Right atrium auricular region (tissue), 2 donors: ENCODE results near the gene CXXC4. TPM values are rescaled to one million over a fixed set of nuclear protein-coding genes. Genes with fewer than 3 reads are reported as not detected.

Experiments
- DNase-seq: peaks from one replicate; pipeline ENCODE4 v3.0.0-alpha.2; 2019; ENCODE audit warnings: low spot score
- H3K27ac ChIP-seq, 2 donors: fragments of 200-600 bp; sonication (generic); 1 replicate in 1 of 2; 2 replicates in 1 of 2; pipeline ENCODE4 v1.5.1; 2016 to 2019
- H3K27me3 ChIP-seq, 2 donors: fragments of 200-600 bp; sonication (generic); one replicate each; pipeline versions ENCODE4 v1.5.1 to v1.6.0; 2017 to 2019
- H3K36me3 ChIP-seq: fragments of 200-600 bp; sonication (generic); one replicate; pipeline ENCODE4 v1.5.1; 2016
- H3K4me1 ChIP-seq, 2 donors: fragments of 200-600 bp; sonication (generic); one replicate each; pipeline versions ENCODE4 v1.5.1 to v1.6.0; 2017 to 2019
- H3K4me3 ChIP-seq, 2 donors: fragments of 200-600 bp; sonication (generic); 1 replicate in 1 of 2; 2 replicates in 1 of 2; pipeline ENCODE4 v1.5.1; 2017 to 2019; ENCODE audit warnings: mild to moderate bottlenecking in 1 of 2, moderate library complexity in 1 of 2
- H3K9me3 ChIP-seq, 2 donors: fragments of 200-600 bp; sonication (generic); one replicate each; pipeline ENCODE4 v1.5.1; 2019
- CTCF ChIP-seq, 2 donors: fragments of 200-600 bp; sonication (generic); IDR thresholded peaks; one replicate each; pipeline ENCODE4 v1.5.1; 2019; ENCODE audit warnings: antibody characterized with exemption in 2 of 2
- total RNA-seq, 2 donors: library from RNA; depleted of rRNA; stranded (reverse); fragments of >200 nt; gene quantifications; one replicate each; pipeline ENCODE4 v1.1.0, GENCODE V29; 2016

The CXXC4 gene
- total RNA-seq, 2 donors from 2014 or later = 3.1 to 4.1 TPM

- Histone ChIP-seq H3K27ac (no peak overlapping the region), H3K36me3 (no peaks in the 10 kb centered on the region), H3K27me3 (no peaks in the 10 kb centered on the region), H3K9me3 (no peaks in the 10 kb centered on the region), H3K4me3 (no peak overlapping the region), H3K4me1 (no peaks in the 10 kb centered on the region)
- DNase-seq = no peak
- TF ChIP-seq CTCF (IDR thresholded peaks at IDR 0.05) = no peak
These were observed 29.1 kb downstream of the CXXC4 start for GRCh38 chr4:104465619-104466018.

GRCh38 chr4:104465201-104465600 is 29.5 kb downstream of the CXXC4 start:
- DNase-seq = no peak

GRCh38 chr4:104462641-104463040 is 32.1 kb downstream of the CXXC4 start:
- no peak for TF ChIP-seq CTCF (IDR thresholded peaks at IDR 0.05)
- DNase-seq = no peak

More at GRCh38 chr4:104465201-104465600, 29.5 kb downstream of the CXXC4 start:
- Histone ChIP-seq H3K36me3 (no peaks in the 10 kb centered on the region), H3K4me1 (no peaks in the 10 kb centered on the region), H3K4me3 (no peak overlapping the region), H3K27ac (no peak overlapping the region), H3K27me3 (no peaks in the 10 kb centered on the region), H3K9me3 (no peaks in the 10 kb centered on the region)
- TF ChIP-seq CTCF (IDR thresholded peaks at IDR 0.05) = no peak

GRCh38 chr4:104457308-104457981 is 37.2 kb downstream of the CXXC4 start:
- DNase-seq = no peak
- Histone ChIP-seq H3K27me3 (no peaks in the 10 kb centered on the region), H3K9me3 (no peaks in the 10 kb centered on the region), H3K36me3 (no peaks in the 10 kb centered on the region), H3K4me3 (no peak overlapping the region), H3K27ac (no peak overlapping the region), H3K4me1 (no peaks in the 10 kb centered on the region)
- TF ChIP-seq CTCF (IDR thresholded peaks at IDR 0.05) = no peak

More at GRCh38 chr4:104462641-104463040, 32.1 kb downstream of the CXXC4 start:
- H3K4me3 ChIP-seq = no peak overlapping the region
- H3K4me1 ChIP-seq = no peaks in the 10 kb centered on the region
- H3K36me3 ChIP-seq = no peaks in the 10 kb centered on the region
- H3K27me3 ChIP-seq = no peaks in the 10 kb centered on the region
- H3K27ac ChIP-seq = no peak overlapping the region
- H3K9me3 ChIP-seq = no peaks in the 10 kb centered on the region

GRCh38 chr4:104451573-104451972 is 43.1 kb downstream of the CXXC4 start:
- TF ChIP-seq CTCF (IDR thresholded peaks at IDR 0.05) = peak in 1 of 2 donors; percentile 56
- Histone ChIP-seq H3K4me1 (no peaks in the 10 kb centered on the region), H3K27ac (no peak overlapping the region), H3K36me3 (no peaks in the 10 kb centered on the region), H3K4me3 (no peak overlapping the region), H3K9me3 (no peaks in the 10 kb centered on the region), H3K27me3 (no peaks in the 10 kb centered on the region)
- no peak for DNase-seq

GRCh38 chr4:104449537-104449936 is 45.2 kb downstream of the CXXC4 start:
- H3K27ac ChIP-seq = no peak overlapping the region
- H3K4me3 ChIP-seq = no peak overlapping the region
- H3K36me3 ChIP-seq = no peaks in the 10 kb centered on the region
- H3K27me3 ChIP-seq = no peaks in the 10 kb centered on the region
- no peak for TF ChIP-seq CTCF (IDR thresholded peaks at IDR 0.05)
- no peaks in the 10 kb centered on the region for H3K4me1 ChIP-seq
- no peak for DNase-seq
- no peaks in the 10 kb centered on the region for H3K9me3 ChIP-seq
